Esophagus squamous epithelium (tissue), 5 donors: ENCODE measurements around the gene DCDC2C. TPM values are rescaled to one million over a fixed set of nuclear protein-coding genes. Genes with fewer than 3 reads are reported as not detected.

Experiments used
- DNase-seq: peaks from one replicate; lab custom pipeline; 2025; lab: John Stamatoyannopoulos, UW
- H3K27ac ChIP-seq, 4 donors: fragments of 200-600 bp; sonication (generic); one replicate each; pipeline ENCODE4 v1.5.1; 2016 to 2019; ENCODE audit warnings: mild to moderate bottlenecking in 1 of 4
- H3K27me3 ChIP-seq, 4 donors: fragments of 200-600 bp; sonication (generic); 1 replicate in 3 of 4; 2 replicates in 1 of 4; pipeline versions ENCODE4 v1.5.1 to v1.6.0; 2017 to 2021; ENCODE audit warnings: antibody characterized with exemption in 1 of 4
- H3K36me3 ChIP-seq, 3 donors: fragments of 200-600 bp; sonication (generic); one replicate each; pipeline ENCODE4 v1.5.1; 2016 to 2019
- H3K4me1 ChIP-seq, 3 donors: fragments of 200-600 bp; sonication (generic); one replicate each; pipeline ENCODE4 v1.5.1; 2017 to 2019
- H3K4me3 ChIP-seq, 4 donors: fragments of 200-600 bp; sonication (generic); 1 replicate in 3 of 4; 2 replicates in 1 of 4; pipeline ENCODE4 v1.5.1; 2016 to 2019; ENCODE audit warnings: mild to moderate bottlenecking in 2 of 4, moderate library complexity in 1 of 4
- H3K9me3 ChIP-seq, 3 donors: fragments of 200-600 bp; sonication (generic); one replicate each; pipeline ENCODE4 v1.5.1; 2016 to 2019
- POLR2A ChIP-seq, 4 donors: fragments of 450-650 bp; IDR thresholded peaks; one replicate each; pipeline ENCODE4 v1.6.1; 2017; ENCODE audit warnings: antibody characterized with exemption in 4 of 4, mild to moderate bottlenecking in 4 of 4, moderate library complexity in 3 of 4
- WGBS, 2 donors: methylation state at CpG; one replicate each; pipeline ENCODE4 v1.1.5; 2018; 5-methylcytosine and 5-hydroxymethylcytosine counted together
- intact Hi-C: fragments of 100-400 bp; cut with DNase I; formaldehyde crosslinking; loops from one replicate; pipeline ENCODE4 v1.15.0; 2022
- total RNA-seq, 4 donors: library from RNA; depleted of rRNA; stranded (reverse); fragments of >200 nt; gene quantifications; one replicate each; pipeline ENCODE4 v1.1.0, GENCODE V29; 2016
- TF ChIP-seq, protein P1 (sequence below), 6 experiments: fragments of 450-650 bp in 4 of 6; fragments of 200-600 bp in 2 of 6; sonication (generic) in 2 of 6; IDR thresholded peaks; one replicate each; pipeline ENCODE4 v1.5.1; 2016 to 2019; ENCODE audit warnings: antibody characterized with exemption in 6 of 6, mild to moderate bottlenecking in 4 of 6, moderate library complexity in 4 of 6
- donor health status: DM: yes; HTN: yes; CAD: no.

The DCDC2C gene
- total RNA-seq, 4 donors from 2014 or later = not detected

DNA sequence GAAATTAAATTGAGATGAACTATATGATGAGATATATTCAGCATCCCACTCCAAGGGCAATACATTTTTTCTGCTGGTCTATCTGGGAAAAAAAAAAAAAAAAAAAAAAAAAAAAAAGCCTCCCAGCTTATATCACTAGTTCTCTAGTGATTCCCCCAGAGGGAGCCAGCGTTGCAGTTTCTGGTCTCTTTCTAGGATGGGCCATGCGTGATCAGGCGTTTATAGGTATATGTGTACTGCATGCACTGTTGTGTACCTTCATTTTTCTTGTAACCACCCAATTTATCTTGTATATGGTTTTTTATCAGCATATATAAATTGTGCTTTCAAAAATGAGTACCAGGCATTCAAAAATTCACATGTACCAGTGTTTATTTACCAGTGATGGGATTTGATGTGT lies 35.1 kb downstream of the DCDC2C start:
- no peak overlapping the region for H3K4me3 ChIP-seq
- H3K27me3 ChIP-seq = peaks cover 0 to 5% (median 0%) of the 10 kb centered on the region in 4 donors
- no peaks in the 10 kb centered on the region for H3K4me1 ChIP-seq
- 26 to 48% methylated on average over 3 of the region's 3 CpGs for WGBS, 2 donors
- no peak overlapping the region for H3K27ac ChIP-seq
- TF ChIP-seq, protein P1, sequence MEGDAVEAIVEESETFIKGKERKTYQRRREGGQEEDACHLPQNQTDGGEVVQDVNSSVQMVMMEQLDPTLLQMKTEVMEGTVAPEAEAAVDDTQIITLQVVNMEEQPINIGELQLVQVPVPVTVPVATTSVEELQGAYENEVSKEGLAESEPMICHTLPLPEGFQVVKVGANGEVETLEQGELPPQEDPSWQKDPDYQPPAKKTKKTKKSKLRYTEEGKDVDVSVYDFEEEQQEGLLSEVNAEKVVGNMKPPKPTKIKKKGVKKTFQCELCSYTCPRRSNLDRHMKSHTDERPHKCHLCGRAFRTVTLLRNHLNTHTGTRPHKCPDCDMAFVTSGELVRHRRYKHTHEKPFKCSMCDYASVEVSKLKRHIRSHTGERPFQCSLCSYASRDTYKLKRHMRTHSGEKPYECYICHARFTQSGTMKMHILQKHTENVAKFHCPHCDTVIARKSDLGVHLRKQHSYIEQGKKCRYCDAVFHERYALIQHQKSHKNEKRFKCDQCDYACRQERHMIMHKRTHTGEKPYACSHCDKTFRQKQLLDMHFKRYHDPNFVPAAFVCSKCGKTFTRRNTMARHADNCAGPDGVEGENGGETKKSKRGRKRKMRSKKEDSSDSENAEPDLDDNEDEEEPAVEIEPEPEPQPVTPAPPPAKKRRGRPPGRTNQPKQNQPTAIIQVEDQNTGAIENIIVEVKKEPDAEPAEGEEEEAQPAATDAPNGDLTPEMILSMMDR (IDR thresholded peaks at IDR 0.05) = no peak
- TF ChIP-seq POLR2A (IDR thresholded peaks at IDR 0.05) = no peak
- H3K9me3 ChIP-seq = no peaks in the 10 kb centered on the region
- no peak for DNase-seq
- no peaks in the 10 kb centered on the region for H3K36me3 ChIP-seq
- intact Hi-C loops = no loop called here

DNA sequence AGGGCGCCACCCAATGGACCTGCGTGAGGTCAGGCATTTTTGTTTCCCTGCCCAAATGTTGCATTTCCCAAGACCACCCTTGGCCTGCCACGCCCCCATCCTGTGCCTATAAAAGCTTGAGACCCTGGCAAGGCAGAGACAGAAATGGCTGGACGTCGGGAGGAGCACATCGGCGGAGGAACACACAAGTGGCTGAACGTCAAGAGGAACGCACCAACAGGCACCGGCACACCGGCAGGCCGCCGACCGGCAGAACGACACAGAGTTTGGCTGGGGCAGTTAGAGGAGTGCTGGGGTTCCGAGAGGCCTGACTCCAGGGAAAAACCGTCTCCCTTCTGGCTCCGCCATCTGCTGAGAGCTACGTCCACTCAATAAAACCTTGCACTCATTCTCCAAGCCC lies 35.9 kb downstream of the DCDC2C start:
- Histone ChIP-seq H3K27ac (no peak overlapping the region), H3K4me1 (no peaks in the 10 kb centered on the region), H3K4me3 (no peak overlapping the region), H3K9me3 (no peaks in the 10 kb centered on the region), H3K36me3 (no peaks in the 10 kb centered on the region), H3K27me3 (peaks cover 0 to 5% (median 0%) of the 10 kb centered on the region in 4 donors)
- 92 to 100% methylated on average over 1 to 10 of the region's 19 CpGs for WGBS, 2 donors
- intact Hi-C loops = no loop called here
- DNase-seq = no peak
- TF ChIP-seq POLR2A (IDR thresholded peaks at IDR 0.05) = no peak
- TF ChIP-seq, protein P1 (IDR thresholded peaks at IDR 0.05) = no peak

DNA sequence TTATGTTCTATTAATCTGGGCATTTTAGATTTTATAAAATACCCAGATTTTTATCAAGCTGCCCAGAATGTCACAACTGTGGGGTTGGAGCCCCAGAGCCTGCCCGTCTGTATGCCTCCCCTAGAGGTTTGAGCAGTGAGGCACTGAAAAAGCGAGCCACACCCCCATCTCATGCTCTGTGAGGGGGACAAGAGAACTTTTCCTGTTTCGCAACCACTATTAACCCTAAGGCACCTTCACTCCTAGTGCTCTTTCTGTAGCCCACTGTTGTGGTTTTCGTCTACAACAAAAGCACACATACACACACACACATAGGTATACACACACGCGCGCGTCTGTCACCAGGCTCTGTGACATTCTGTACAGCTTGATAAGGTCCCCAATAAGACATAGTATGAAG lies 38.0 kb downstream of the DCDC2C start:
- no peaks in the 10 kb centered on the region for H3K36me3 ChIP-seq
- no peak for DNase-seq
- intact Hi-C loops = no loop called here
- TF ChIP-seq, protein P1 (IDR thresholded peaks at IDR 0.05) = no peak
- no peak for TF ChIP-seq POLR2A (IDR thresholded peaks at IDR 0.05)
- H3K4me3 ChIP-seq = no peak overlapping the region
- 64 to 68% methylated on average over 8 of the region's 8 CpGs for WGBS, 2 donors
- no peaks in the 10 kb centered on the region for H3K9me3 ChIP-seq
- no peak overlapping the region for H3K27ac ChIP-seq
- H3K4me1 ChIP-seq = no peaks in the 10 kb centered on the region
- H3K27me3 ChIP-seq = peaks cover 0 to under 1% (median 0%) of the 10 kb centered on the region in 4 donors

DNA sequence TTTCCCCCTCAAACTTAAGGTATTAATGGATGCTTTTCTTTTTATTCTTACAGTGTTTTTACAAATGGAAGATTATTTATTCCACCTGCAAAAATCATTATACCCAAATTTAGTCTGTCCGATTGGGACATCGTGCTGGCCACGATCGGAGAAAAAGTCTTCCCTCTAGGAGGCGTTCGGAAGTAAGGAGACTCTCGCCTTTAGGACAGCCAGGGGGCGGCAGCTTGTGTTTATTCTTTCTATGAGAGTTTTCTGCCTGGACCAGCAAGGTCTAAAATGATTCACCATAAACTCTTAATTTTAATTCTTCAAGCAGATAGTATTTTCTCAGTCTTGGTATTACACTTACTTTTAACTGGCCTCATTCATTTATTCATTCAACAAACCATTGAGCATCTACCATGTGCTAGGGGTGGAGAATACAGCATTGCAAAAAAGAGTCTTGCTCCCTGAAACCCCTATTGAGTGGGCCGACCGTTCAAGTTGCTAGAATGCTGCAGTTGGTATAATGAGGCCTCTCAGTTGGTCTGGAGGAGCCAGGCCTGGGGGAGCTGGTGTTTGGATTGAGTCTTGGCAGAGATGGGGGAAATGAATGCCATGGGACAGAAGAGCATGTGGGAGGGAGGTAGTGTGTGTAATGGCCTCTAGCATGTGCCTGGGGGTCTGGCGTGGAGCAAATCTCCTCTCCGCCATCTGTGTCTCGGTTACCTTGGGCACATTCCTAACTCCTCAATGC lies 38.7 kb downstream of the DCDC2C start:
- 85 to 92% methylated on average over 13 of the region's 13 CpGs for WGBS, 2 donors
- H3K27me3 ChIP-seq = no peaks in the 10 kb centered on the region
- TF ChIP-seq POLR2A (IDR thresholded peaks at IDR 0.05) = no peak
- TF ChIP-seq, protein P1 (IDR thresholded peaks at IDR 0.05) = no peak
- H3K4me3 ChIP-seq = no peak overlapping the region
- no peak for DNase-seq
- no peaks in the 10 kb centered on the region for H3K36me3 ChIP-seq
- no peaks in the 10 kb centered on the region for H3K4me1 ChIP-seq
- H3K27ac ChIP-seq = no peak overlapping the region
- intact Hi-C loops = no loop called here
- H3K9me3 ChIP-seq = no peaks in the 10 kb centered on the region

DNA sequence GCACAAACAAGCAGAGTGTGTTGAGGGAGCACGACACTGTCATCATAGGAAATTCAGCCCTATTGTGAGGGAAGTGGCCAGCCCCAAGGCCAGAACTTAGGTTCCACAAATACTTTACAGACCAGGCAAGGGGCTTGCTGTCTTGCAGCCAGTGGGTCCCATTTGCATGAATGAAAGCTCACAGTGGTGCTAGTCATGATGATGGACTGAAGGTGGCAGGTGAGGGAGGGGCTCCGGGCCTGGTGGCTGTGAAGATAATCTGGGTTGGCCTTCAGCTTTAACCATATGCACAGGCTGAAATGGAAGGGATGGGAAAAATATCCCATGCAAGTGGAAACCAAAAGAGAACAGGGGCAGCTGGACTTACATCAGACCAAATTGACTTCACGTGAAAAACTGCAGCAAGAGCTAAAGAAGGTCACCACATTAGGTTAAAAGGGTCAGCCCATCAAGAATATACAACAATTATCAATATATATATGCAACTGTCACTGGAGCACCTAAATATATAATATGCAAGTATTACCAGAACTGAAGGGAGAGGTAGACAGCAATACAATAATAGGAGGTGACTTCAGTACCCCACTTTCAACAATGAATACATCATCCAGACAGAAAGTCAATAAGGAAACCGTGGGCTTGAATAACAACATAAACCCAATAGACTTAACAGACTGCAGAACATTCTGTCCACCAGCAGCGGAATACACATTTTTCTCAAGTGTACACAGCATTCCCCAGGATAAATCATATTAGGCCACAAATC lies 39.6 kb downstream of the DCDC2C start:
- 78 to 82% methylated on average over 5 of the region's 5 CpGs for WGBS, 2 donors
- no peak for TF ChIP-seq POLR2A (IDR thresholded peaks at IDR 0.05)
- TF ChIP-seq, protein P1 (IDR thresholded peaks at IDR 0.05) = no peak

More for the DNA sequence above, 39.6 kb downstream of the DCDC2C start:
- Histone ChIP-seq H3K27ac (no peak overlapping the region), H3K4me1 (no peaks in the 10 kb centered on the region), H3K4me3 (no peak overlapping the region), H3K27me3 (no peaks in the 10 kb centered on the region), H3K36me3 (no peaks in the 10 kb centered on the region), H3K9me3 (no peaks in the 10 kb centered on the region)
- intact Hi-C loops = no loop called here
- DNase-seq = no peak
